ENCODE measurements around the gene MSRB3.

- TF ChIP-seq POLR2AphosphoS5 (IDR thresholded peaks at IDR 0.05): no peak
- TF ChIP-seq CTCF (IDR thresholded peaks at IDR 0.05): no peak
- TF ChIP-seq POLR2A (IDR thresholded peaks at IDR 0.05): no peak
Observed at GRCh38 chr12:65409726-65410125, 131.2 kb downstream of the MSRB3 start.
